OCI-LY7 (cell line): ENCODE data around the gene DNAJB1.

Source experiments
- CTCF ChIP-seq: fragments of 200-600 bp; sonication (generic); conservative IDR thresholded peaks from 2 replicates; pipeline ENCODE4 v1.5.1; 2014; ENCODE audit warnings: mild to moderate bottlenecking, antibody characterized with exemption, low read length, moderate library complexity, mixed read lengths
- EZH2phosphoT487 ChIP-seq: fragments of 200-600 bp; sonication (generic); IDR thresholded peaks from 2 replicates; pipeline ENCODE4 v1.6.1; 2018; ENCODE audit warnings: low read depth, borderline replicate concordance, mild to moderate bottlenecking, mixed run types, antibody characterized with exemption, low read length, moderate library complexity, mixed read lengths

DNA sequence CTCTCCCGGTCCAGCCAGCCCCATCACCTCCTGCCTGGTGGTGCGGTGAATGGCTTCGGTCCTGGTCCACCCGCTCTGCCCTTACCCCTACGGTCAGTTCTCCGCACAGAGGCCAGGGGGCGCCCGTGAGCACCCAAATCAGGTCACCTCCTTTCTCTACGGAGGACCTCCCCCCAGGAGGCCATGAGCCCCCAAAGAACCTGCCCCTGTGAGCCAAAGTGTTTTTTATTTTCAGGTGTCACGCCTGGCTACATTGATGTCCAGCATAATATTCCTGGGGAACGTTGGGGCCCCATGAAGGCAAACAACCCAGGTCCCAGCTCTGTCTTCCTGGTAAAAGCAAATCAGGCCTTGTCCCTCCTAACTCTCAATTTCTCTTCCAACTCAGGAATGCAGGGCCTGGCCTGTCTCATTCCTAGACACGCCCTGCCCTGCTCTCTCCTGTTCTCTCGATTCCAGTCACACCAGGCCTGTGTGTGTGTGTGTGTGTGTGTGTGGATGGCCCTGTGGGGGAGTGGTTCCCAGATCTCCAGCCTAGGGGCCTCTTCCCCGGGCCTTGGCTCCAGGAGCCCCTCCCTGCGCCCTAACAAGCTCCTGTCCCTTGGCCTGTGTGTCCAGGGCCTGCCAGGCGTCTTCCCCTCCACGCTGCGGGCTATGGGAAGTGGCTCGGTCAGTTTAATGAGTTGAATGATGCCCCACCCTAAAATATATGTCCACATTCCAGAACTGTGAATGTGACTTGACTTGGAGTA lies 12.5 kb downstream of the DNAJB1 start:
- peak; percentile 90 for TF ChIP-seq CTCF
- TF ChIP-seq EZH2phosphoT487 = no peak
